Breast epithelium (tissue), 3 donors: ENCODE measurements around the gene IGFBPL1.

Experiments
- POLR2AphosphoS5 ChIP-seq, 3 donors: sonication (generic); formaldehyde crosslinking; IDR thresholded peaks; one replicate each; pipeline ENCODE4 v1.6.1; 2017; ENCODE audit warnings: antibody characterized with exemption in 3 of 3
- TF ChIP-seq, protein P1 (sequence below), 3 donors: fragments of 450-650 bp; IDR thresholded peaks; one replicate each; pipeline ENCODE4 v1.5.1; 2016 to 2017; ENCODE audit warnings: antibody characterized with exemption in 3 of 3, mild to moderate bottlenecking in 3 of 3, moderate library complexity in 3 of 3

DNA sequence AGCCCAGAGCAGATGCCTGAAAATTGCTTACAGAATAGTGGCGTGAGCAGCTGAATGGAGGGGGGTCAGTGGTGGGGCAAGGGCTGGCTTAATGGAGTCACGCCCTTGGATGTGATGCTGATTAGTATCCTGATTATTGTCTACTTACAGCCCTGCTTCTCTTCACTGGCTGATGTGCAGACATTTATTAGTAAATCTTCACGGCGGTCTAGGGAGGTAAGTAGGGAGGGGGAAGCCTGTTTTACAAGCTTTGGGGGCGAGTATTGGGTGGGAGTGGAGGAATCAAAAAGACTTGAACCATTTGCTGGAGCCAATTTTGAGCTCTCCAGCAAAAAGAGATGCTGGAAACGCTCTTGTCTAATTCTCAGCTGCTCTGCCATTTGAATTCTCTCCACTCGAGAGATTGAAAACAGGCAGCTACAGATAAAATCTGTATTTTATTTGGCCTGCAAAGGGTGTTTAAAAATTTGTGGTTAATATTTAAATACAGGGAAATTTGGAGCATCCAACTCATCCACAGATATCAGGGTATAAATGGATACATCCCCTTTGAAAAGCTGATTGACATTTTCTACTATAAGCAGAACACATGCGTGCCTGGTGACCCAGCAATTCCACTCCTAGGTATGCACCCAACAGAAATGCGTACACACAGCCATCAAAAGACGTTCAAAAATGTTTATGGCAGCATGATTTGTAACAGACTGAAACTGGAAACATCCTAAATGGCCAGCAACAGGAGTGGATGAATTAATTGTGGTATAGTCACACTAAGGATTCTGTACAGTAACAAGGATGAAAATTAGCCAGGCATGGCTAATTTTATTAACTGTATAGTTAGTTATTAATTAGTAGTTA lies 51.3 kb downstream of the IGFBPL1 start:
- TF ChIP-seq, protein P1, sequence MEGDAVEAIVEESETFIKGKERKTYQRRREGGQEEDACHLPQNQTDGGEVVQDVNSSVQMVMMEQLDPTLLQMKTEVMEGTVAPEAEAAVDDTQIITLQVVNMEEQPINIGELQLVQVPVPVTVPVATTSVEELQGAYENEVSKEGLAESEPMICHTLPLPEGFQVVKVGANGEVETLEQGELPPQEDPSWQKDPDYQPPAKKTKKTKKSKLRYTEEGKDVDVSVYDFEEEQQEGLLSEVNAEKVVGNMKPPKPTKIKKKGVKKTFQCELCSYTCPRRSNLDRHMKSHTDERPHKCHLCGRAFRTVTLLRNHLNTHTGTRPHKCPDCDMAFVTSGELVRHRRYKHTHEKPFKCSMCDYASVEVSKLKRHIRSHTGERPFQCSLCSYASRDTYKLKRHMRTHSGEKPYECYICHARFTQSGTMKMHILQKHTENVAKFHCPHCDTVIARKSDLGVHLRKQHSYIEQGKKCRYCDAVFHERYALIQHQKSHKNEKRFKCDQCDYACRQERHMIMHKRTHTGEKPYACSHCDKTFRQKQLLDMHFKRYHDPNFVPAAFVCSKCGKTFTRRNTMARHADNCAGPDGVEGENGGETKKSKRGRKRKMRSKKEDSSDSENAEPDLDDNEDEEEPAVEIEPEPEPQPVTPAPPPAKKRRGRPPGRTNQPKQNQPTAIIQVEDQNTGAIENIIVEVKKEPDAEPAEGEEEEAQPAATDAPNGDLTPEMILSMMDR (IDR thresholded peaks at IDR 0.05), result no peak
- TF ChIP-seq POLR2AphosphoS5 (IDR thresholded peaks at IDR 0.05), result no peak
